SKM-1 treated with dmso at 0.1 percent for 144 hours (cell line): ENCODE results near the gene IRF2BPL.

Experiments
- DNase-seq: peaks from one replicate; lab custom pipeline; 2025; ENCODE audit not compliant: unreplicated experiment; lab: John Stamatoyannopoulos, UW

IRF2BPL gene

DNA sequence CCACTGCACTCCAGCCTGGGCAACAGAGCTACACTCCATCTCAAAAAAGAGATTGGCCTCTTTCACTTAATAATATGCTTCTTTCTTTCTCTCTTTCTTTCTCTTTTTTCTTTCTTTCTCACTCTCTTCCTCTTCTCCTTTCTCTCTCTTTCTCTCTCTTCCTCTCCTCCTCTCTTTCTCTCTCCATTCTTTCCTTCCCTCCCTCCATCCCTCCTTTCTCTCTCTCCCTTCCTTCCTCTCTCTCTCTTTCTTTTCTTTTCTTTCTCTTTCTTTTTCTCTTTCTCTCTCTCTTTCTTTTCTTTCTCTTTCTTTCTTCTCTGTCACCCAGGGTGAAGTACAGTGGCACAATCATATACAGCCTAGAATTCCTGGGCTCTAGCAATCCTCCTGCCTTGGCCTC lies 38.4 kb downstream of the IRF2BPL start:
- no peak for DNase-seq

DNA sequence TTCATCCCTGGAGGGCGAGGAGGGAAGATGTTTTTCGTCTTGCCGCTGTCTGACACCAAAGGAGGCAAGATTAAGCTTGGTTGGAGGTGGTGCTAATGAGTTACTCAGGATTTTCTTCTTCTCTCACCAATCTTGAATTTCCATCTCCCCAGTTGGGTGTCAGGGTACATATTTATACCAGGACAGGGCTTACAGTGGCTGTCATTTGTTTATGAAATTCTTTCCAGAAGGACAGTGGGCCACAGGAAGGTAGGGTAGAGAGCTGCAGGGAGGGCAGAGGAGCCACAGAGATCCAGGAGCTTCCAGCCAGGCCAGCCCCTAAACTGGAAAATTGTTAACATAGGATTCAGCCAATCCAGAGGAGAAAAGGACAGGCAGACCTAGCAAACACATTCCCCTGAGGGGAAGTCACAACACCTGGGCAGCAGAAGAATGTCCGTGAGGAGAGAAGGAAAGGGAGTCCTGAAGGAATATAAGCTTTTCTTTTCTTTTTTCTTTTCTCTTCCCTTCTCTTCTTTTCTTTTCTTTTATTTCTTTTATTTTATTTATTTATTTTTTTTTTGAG lies 40.5 kb downstream of the IRF2BPL start:
- no peak for DNase-seq

- DNase-seq: no peak
Observed at GRCh38 chr14:76986231-76986565, 42.3 kb downstream of the IRF2BPL start.

GRCh38 chr14:76985540-76986230 lies 42.8 kb downstream of the IRF2BPL start:
- no peak for DNase-seq

DNA sequence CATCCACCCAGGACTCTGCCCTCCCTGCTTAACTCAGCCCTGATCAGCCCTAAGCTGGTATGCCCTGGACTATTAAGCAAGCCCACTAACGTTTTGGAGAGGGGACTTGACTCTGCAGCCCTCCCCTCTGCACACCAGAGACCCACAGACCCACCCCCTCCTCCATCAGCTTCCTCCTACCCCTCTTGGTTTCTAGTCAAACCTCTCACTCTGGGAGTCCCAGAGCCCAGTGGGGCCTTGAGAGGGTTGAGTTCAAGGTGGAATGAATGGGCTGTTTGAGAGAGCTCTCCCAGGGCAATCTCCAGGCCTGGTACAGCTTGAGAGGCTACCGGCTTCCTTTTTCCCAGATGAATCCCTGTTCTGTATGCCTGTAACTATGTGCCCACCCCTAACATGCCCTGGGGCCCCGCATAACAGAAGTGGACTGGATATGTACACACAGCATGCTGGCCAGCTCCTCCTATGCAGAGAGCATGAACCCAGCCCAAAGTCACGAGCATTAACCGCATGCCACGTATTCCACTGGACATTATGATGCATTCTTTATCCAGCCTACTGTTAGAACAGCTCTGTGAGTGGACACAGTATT lies 43.6 kb downstream of the IRF2BPL start:
- no peak for DNase-seq

DNA sequence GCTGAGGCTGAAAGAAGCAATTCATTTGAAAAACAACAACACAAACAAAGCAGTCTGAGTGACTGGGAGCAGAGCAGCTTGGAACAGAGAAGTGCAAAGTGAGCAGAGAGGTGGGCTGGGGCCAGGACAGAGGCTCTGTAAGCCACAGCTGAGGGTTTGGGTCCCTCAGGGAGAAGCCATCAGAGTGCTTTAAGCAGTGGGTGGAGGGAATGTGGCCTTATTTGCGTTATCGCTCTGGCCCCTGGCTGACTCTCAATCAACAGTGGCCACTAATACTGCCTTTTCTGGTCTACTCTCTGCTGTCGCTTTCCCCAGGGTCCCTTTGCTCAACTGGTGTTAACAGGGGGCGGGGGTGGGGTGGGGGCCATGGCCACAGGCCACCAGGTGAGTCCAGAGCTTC lies 44.2 kb downstream of the IRF2BPL start:
- no peak for DNase-seq

- DNase-seq: no peak
Observed at GRCh38 chr14:76981670-76982069, 46.8 kb downstream of the IRF2BPL start.

DNA sequence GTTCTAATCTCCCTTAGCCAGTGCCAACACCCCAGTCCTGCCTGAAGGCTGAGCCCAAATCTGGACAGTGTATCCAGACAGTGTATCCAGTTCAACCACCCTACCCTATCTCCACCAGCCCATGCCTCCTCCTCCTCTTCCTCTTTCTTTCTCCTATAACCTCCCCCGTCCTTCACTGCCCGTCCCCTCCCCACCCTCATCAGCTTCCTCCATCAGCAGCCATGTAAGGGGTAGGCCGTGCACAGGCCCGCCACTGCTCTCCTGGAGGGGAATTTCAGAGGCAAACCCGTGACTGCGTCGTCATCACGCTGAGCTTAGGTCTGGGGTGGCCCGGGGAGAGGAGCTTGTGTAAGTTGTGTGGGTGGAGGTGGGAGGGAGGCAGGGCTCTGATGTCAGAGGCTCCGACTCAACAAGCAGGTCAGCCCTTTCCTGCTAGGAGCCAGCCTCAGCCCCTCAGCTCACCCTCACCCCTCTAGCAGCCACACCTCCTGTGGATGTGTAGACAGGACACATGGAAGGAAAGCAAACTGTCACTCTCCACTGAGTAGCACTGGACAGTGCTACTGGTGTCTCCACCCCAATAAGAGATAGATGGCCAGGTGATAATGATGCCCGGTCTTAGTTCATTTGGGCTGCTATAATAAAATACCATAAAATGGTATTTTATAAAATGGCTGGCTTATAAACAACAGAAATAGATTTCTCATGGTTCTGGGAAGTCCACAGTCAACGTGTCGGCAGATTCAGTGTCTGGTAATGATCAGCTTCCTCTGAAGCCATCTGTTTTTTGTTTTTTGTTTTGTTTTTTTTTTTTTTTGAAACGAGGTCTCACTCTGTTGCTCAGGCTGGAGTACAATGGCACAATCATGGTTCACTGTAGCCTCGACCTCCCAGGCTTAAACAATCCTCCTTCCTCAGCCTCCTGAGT lies 50.5 kb downstream of the IRF2BPL start:
- peak; percentile 21 for DNase-seq

- DNase-seq: no peak
Observed at GRCh38 chr14:76976240-76977005, 52.1 kb downstream of the IRF2BPL start.

GRCh38 chr14:76975812-76976211 lies 52.7 kb downstream of the IRF2BPL start:
- DNase-seq: no peak

GRCh38 chr14:76975051-76975450 lies 53.5 kb downstream of the IRF2BPL start:
- no peak for DNase-seq
